T-helper 2 cell treated with Interferon-gamma antibody and Interleukin-4, amounts not matched to agents 5 μg/mL and 100 μg/mL, for 36 hours (primary cell): Measurements from ENCODE around the gene DYNLT2B.
"Not testable (repeated sequence)": the region's sequence is repeated elsewhere in the genome, so short reads cannot be mapped to it uniquely, and the experiment has no call there.

Experiments used
- DNase-seq: peaks from one replicate; pipeline ENCODE4 v3.0.0; 2021; ENCODE audit warnings: low spot score
- H3K27ac Mint-ChIP-seq: one replicate; pipeline ENCODE4 v1.8.0; 2021; ENCODE audit warnings: mild to moderate bottlenecking, mixed read lengths
- H3K27me3 Mint-ChIP-seq: one replicate; pipeline ENCODE4 v1.8.0; 2021; ENCODE audit warnings: low read depth, mixed read lengths
- H3K36me3 Mint-ChIP-seq: one replicate; pipeline ENCODE4 v1.8.0; 2021; ENCODE audit warnings: low read depth, mixed read lengths
- H3K4me1 Mint-ChIP-seq: one replicate; pipeline ENCODE4 v1.8.0; 2021; ENCODE audit warnings: low read depth, mixed read lengths
- H3K4me3 Mint-ChIP-seq: one replicate; pipeline ENCODE4 v1.8.0; 2022; ENCODE audit warnings: mild to moderate bottlenecking, moderate library complexity, mixed read lengths
- H3K9me3 Mint-ChIP-seq: one replicate; pipeline ENCODE4 v1.8.0; 2021; ENCODE audit warnings: mixed read lengths

DYNLT2B gene

DNA sequence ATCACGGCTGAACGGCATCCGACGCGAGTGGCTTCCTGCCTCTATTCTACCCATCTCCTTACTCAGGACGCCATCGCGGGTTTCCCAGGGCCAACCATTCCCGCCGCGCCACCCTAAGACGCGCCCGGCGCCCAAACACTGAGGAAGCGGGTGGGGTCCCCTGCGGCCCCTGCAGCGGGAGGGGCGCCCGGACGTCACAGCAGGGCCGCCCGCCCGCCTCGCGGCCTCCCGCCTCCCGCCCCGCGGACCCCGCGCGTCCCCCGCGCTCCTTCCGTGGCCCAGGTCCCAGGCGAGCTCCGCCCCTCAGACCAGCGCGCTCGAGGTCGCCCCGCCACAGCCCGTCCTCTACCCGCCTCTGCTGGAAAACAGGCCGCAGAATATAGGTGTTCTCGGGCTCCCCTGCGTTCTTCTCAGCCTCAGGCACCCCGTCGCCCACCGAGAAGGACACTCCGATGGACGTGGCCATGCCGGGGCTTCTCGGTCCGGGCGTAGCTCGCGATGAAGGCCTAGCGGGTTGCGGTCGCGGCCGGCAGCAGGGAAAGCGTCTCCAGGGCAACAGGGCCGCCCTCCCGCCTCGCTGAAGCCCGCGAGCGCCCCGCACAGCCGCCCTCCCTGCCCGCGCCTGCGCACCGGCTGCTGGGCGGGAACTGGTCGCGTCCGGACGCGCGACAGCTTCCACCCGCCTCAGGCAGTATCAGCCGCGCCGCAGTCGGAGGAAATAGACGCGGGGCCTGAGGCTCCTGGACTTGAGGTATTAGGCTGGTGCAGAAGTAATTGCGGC lies at the start of gene DYNLT2B:
Gene DYNLT2B (minus strand): TSS at position 554 of the 781 bp plus-strand sequence. CDS start 88 bp downstream, at position 466.
- Mint-ChIP-seq H3K27me3 (no peaks in the 10 kb centered on the region), H3K27ac (peak within 1 kb of the TSS; percentile 99)

GRCh38 chr3:196365736-196366135 lies 47.7 kb upstream of the DYNLT2B start:
- H3K9me3 Mint-ChIP-seq: no peaks in the 10 kb centered on the region
- H3K4me1 Mint-ChIP-seq: no peaks in the 10 kb centered on the region
- no peak overlapping the region for H3K4me3 Mint-ChIP-seq
- no peak overlapping the region for H3K27ac Mint-ChIP-seq
- no peaks in the 10 kb centered on the region for H3K27me3 Mint-ChIP-seq
- peaks cover 29% of the 10 kb centered on the region for H3K36me3 Mint-ChIP-seq
- DNase-seq: no peak

More for the DNA sequence above, at the start of gene DYNLT2B:
- H3K36me3 Mint-ChIP-seq: peaks cover 6% of the 10 kb centered on the region
- H3K4me1 Mint-ChIP-seq: peaks cover 8% of the 10 kb centered on the region
- peak; percentile 89 for DNase-seq
- peak within 1 kb of the TSS; percentile 97 for H3K4me3 Mint-ChIP-seq
- no peaks in the 10 kb centered on the region for H3K9me3 Mint-ChIP-seq

GRCh38 chr3:196360586-196360985 lies 42.5 kb upstream of the DYNLT2B start:
- Mint-ChIP-seq H3K4me1 (peaks cover 5% of the 10 kb centered on the region), H3K27ac (no peak overlapping the region), H3K36me3 (peaks cover 43% of the 10 kb centered on the region), H3K4me3 (no peak overlapping the region), H3K27me3 (no peaks in the 10 kb centered on the region), H3K9me3 (no peaks in the 10 kb centered on the region)
- DNase-seq: no peak

- H3K27ac Mint-ChIP-seq: not testable (repeated sequence)
These were observed 40.5 kb upstream of the DYNLT2B start for GRCh38 chr3:196358540-196358939.

GRCh38 chr3:196357905-196358304 lies 39.9 kb upstream of the DYNLT2B start:
- no peak overlapping the region for H3K27ac Mint-ChIP-seq
- H3K4me3 Mint-ChIP-seq: no peak overlapping the region
- H3K36me3 Mint-ChIP-seq: peaks cover 47% of the 10 kb centered on the region

More at GRCh38 chr3:196358540-196358939, 40.5 kb upstream of the DYNLT2B start:
- not testable (repeated sequence) for H3K4me1 Mint-ChIP-seq, DNase-seq, H3K27me3 Mint-ChIP-seq, H3K4me3 Mint-ChIP-seq, H3K9me3 Mint-ChIP-seq
- H3K36me3 Mint-ChIP-seq: peaks cover 48% of the 10 kb centered on the region

DNA sequence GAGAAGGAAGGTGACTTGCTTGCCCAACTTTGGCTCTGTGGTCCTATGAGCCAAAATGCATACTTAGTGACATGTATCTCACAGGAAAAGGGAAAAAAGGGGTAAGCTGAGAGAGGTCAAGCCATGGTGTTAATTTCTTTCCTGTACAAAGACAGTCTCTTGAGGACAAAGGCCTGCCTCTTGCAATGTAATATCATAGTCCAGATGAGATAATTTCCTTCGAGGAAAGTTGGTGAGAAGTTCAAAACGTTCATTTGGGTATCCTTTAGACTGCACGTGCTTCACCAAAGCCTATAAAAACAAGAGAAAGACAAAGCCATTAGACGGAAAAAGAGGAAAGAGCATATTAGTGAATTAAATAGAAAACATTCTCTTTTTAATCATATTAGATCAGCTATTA lies 38.5 kb upstream of the DYNLT2B start:
- peaks cover 5% of the 10 kb centered on the region for H3K4me1 Mint-ChIP-seq

More at GRCh38 chr3:196357905-196358304, 39.9 kb upstream of the DYNLT2B start:
- DNase-seq: no peak
- H3K9me3 Mint-ChIP-seq: no peaks in the 10 kb centered on the region
- H3K4me1 Mint-ChIP-seq: peaks cover 5% of the 10 kb centered on the region
- H3K27me3 Mint-ChIP-seq: no peaks in the 10 kb centered on the region

GRCh38 chr3:196355668-196356067 lies 37.6 kb upstream of the DYNLT2B start:
- peaks cover 34% of the 10 kb centered on the region for H3K36me3 Mint-ChIP-seq
- no peak overlapping the region for H3K4me3 Mint-ChIP-seq
- no peak overlapping the region for H3K27ac Mint-ChIP-seq
- no peaks in the 10 kb centered on the region for H3K9me3 Mint-ChIP-seq
- DNase-seq: no peak
- H3K27me3 Mint-ChIP-seq: no peaks in the 10 kb centered on the region
- peaks cover 5% of the 10 kb centered on the region for H3K4me1 Mint-ChIP-seq

More for the DNA sequence above, 38.5 kb upstream of the DYNLT2B start:
- H3K4me3 Mint-ChIP-seq: no peak overlapping the region
- H3K9me3 Mint-ChIP-seq: no peaks in the 10 kb centered on the region
- no peak for DNase-seq
- no peak overlapping the region for H3K27ac Mint-ChIP-seq
- peaks cover 40% of the 10 kb centered on the region for H3K36me3 Mint-ChIP-seq
- no peaks in the 10 kb centered on the region for H3K27me3 Mint-ChIP-seq

GRCh38 chr3:196354132-196354531 lies 36.1 kb upstream of the DYNLT2B start:
- Mint-ChIP-seq H3K27me3 (no peaks in the 10 kb centered on the region), H3K4me3 (no peak overlapping the region), H3K4me1 (peaks cover 5% of the 10 kb centered on the region), H3K9me3 (no peaks in the 10 kb centered on the region), H3K36me3 (peaks cover 27% of the 10 kb centered on the region), H3K27ac (no peak overlapping the region)
- DNase-seq: no peak

- Mint-ChIP-seq H3K9me3 (no peaks in the 10 kb centered on the region), H3K36me3 (peaks cover 26% of the 10 kb centered on the region), H3K27ac (no peak overlapping the region), H3K27me3 (no peaks in the 10 kb centered on the region), H3K4me1 (no peaks in the 10 kb centered on the region), H3K4me3 (no peak overlapping the region)
- no peak for DNase-seq
These were observed 33.5 kb upstream of the DYNLT2B start for GRCh38 chr3:196351541-196351940.

DNA sequence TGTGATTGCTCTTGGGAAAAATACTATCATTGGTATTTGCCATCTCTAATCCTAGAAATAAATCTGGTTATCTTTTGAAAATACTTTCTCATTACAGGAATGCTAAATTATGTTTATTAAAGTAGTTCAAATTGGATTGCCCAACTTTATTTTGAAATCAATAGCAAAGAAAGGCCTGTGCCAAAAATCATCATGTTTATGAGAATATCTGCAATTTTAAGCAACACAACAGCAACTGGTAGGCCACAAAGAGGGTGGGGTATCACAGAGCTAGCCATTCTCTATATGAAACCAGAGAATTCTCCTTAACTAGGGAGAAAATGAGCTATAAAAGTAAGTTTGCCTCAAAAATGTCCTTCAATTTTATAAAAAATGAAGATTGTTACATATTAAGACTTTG lies 32.0 kb upstream of the DYNLT2B start:
- no peak for DNase-seq
- Mint-ChIP-seq H3K4me3 (no peak overlapping the region), H3K27ac (no peak overlapping the region), H3K4me1 (no peaks in the 10 kb centered on the region), H3K36me3 (peaks cover 14% of the 10 kb centered on the region), H3K9me3 (no peaks in the 10 kb centered on the region), H3K27me3 (no peaks in the 10 kb centered on the region)

GRCh38 chr3:196348698-196349097 lies 30.7 kb upstream of the DYNLT2B start:
- H3K27ac Mint-ChIP-seq: no peak overlapping the region
- peaks cover 3% of the 10 kb centered on the region for H3K4me1 Mint-ChIP-seq

DNA sequence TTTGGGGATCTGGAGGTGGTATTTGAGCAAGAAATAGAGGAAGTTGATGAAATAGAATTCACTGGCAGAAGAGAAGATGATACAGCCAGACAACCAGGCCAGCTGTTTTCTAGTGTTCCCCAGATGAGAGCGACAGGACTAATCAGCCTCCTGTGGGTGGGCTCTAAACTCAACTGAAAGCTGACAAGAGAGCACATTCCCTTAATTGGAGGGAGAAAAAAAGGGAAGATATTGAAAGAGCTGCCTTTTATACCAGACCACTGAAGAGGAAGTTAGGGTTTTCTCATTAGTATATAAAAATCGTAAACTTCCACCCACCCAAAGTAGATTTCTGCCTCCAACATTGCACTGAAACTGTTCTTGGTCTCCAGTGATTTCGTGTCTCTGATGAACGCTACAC lies 26.6 kb upstream of the DYNLT2B start:
- Mint-ChIP-seq H3K4me1 (peaks cover 3% of the 10 kb centered on the region), H3K27me3 (no peaks in the 10 kb centered on the region), H3K9me3 (no peaks in the 10 kb centered on the region), H3K4me3 (no peak overlapping the region), H3K27ac (no peak overlapping the region), H3K36me3 (peaks cover 10% of the 10 kb centered on the region)
- no peak for DNase-seq

More at GRCh38 chr3:196348698-196349097, 30.7 kb upstream of the DYNLT2B start:
- no peak for DNase-seq
- Mint-ChIP-seq H3K9me3 (no peaks in the 10 kb centered on the region), H3K27me3 (no peaks in the 10 kb centered on the region), H3K4me3 (no peak overlapping the region), H3K36me3 (peaks cover 11% of the 10 kb centered on the region)

DNA sequence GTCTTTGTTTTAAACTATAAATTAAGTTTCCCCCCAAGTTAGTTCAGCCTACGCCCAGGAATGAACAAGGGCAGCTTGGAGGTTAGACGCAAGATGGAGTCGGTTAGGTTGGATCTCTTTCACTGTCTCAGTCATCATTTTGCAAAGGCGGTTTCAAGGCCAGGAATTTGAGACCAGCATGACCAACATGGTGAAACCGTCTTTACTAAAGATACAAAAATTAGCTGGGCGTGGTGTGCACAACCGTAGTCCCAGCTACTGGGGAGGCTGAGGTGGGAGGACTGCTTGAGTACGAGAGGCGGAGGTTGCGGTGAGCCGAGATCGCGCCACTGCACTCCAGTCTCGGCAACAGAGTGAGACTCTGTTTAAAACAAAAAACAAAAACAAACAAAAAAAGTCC lies 25.9 kb upstream of the DYNLT2B start:
- not testable (repeated sequence) for H3K4me3 Mint-ChIP-seq, H3K27me3 Mint-ChIP-seq, DNase-seq, H3K9me3 Mint-ChIP-seq, H3K4me1 Mint-ChIP-seq, H3K27ac Mint-ChIP-seq
- peaks cover 10% of the 10 kb centered on the region for H3K36me3 Mint-ChIP-seq

- H3K36me3 Mint-ChIP-seq: peaks cover 2% of the 10 kb centered on the region
- no peak for DNase-seq
- H3K9me3 Mint-ChIP-seq: no peaks in the 10 kb centered on the region
- no peak overlapping the region for H3K27ac Mint-ChIP-seq
- no peaks in the 10 kb centered on the region for H3K27me3 Mint-ChIP-seq
- H3K4me3 Mint-ChIP-seq: no peak overlapping the region
- peaks cover 3% of the 10 kb centered on the region for H3K4me1 Mint-ChIP-seq
These were observed 23.1 kb upstream of the DYNLT2B start for GRCh38 chr3:196341137-196341536.

DNA sequence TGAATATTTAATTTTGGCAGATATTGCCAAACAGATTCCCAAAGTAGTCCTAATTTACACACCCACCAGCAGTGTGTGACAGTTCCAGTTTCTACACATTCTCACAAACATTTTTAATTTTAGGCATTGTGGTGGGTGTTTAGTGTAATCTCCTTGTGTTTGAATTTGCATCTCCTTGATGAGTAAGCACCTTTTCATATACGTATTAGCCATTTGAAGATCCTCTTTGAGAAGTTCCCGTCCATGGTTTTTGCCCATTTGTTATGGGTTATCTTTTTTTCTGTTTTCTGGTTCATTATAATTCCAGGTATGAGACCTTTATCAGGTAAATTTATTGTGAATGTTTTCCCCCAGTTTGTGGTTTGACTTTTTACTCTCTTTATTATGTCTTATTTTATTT lies 22.4 kb upstream of the DYNLT2B start:
- no peaks in the 10 kb centered on the region for H3K36me3 Mint-ChIP-seq
- H3K9me3 Mint-ChIP-seq: no peaks in the 10 kb centered on the region
- peaks cover 3% of the 10 kb centered on the region for H3K4me1 Mint-ChIP-seq
- H3K4me3 Mint-ChIP-seq: no peak overlapping the region
- no peaks in the 10 kb centered on the region for H3K27me3 Mint-ChIP-seq
- DNase-seq: no peak
- H3K27ac Mint-ChIP-seq: no peak overlapping the region
